GM21619 (cell line): ENCODE results near the gene CHD2.
"Not testable (repeated sequence)": the region's sequence is repeated elsewhere in the genome, so short reads cannot be mapped to it uniquely, and the experiment has no call there.

Source experiments
- ATAC-seq: cut with Tn5 transposase; IDR thresholded peaks from one replicate; pipeline ENCODE4 v1.9.1; 2021; ENCODE audit not compliant: unreplicated experiment

CHD2 gene

GRCh38 chr15:93033434-93034045, 133.4 kb downstream of the CHD2 start:
- ATAC-seq: no peak

GRCh38 chr15:93034512-93034911, 134.4 kb downstream of the CHD2 start:
- no peak for ATAC-seq

- ATAC-seq: no peak
These were observed 135.2 kb downstream of the CHD2 start for GRCh38 chr15:93035092-93035915.

- peak; percentile 91 for ATAC-seq
These were observed 136.1 kb downstream of the CHD2 start for GRCh38 chr15:93035953-93036810.

- no peak for ATAC-seq
These were observed 137.1 kb downstream of the CHD2 start for GRCh38 chr15:93036951-93037819.

- ATAC-seq: no peak
These were observed 137.9 kb downstream of the CHD2 start for GRCh38 chr15:93037820-93038705.

- not testable (repeated sequence) for ATAC-seq
These were observed 139.6 kb downstream of the CHD2 start for GRCh38 chr15:93039562-93040287.

- ATAC-seq: no peak
These were observed 140.4 kb downstream of the CHD2 start for GRCh38 chr15:93040288-93041158.

GRCh38 chr15:93041159-93041547, 141.0 kb downstream of the CHD2 start:
- no peak for ATAC-seq

GRCh38 chr15:93042211-93042610, 142.1 kb downstream of the CHD2 start:
- no peak for ATAC-seq

GRCh38 chr15:93042691-93043378, 142.7 kb downstream of the CHD2 start:
- no peak for ATAC-seq

- ATAC-seq: no peak
These were observed 143.6 kb downstream of the CHD2 start for GRCh38 chr15:93043621-93044300.

GRCh38 chr15:93044301-93045190, 144.4 kb downstream of the CHD2 start:
- ATAC-seq: no peak

- no peak for ATAC-seq
These were observed 145.2 kb downstream of the CHD2 start for GRCh38 chr15:93045191-93045785.

GRCh38 chr15:93046120-93046519, 146.0 kb downstream of the CHD2 start:
- no peak for ATAC-seq
